Measurements from ENCODE around the gene SEC24A.
A peak's percentile ranks its signal among the peaks of the same experiment; 100 is the strongest.
"Not testable (repeated sequence)": the region's sequence is repeated elsewhere in the genome, so short reads cannot be mapped to it uniquely, and the experiment has no call there.

The SEC24A gene

GRCh38 chr5:134741052-134741451 lies 92.5 kb downstream of the SEC24A start:
- TF ChIP-seq CTCF (IDR thresholded peaks at IDR 0.05; ENCODE audit: low read depth, low read length): no peak
- no peak overlapping the region for H3K27ac ChIP-seq
- no peaks in the 10 kb centered on the region for H3K27me3 ChIP-seq (ENCODE audit: insufficient read depth, low read depth, severe bottlenecking)

GRCh38 chr5:134742134-134742533 lies 93.5 kb downstream of the SEC24A start:
- peaks cover 34% of the 10 kb centered on the region for H3K36me3 ChIP-seq
- no peak overlapping the region for H3K4me3 ChIP-seq (ENCODE audit: low read depth, low read length)
- no peaks in the 10 kb centered on the region for H3K9me3 ChIP-seq (ENCODE audit: severe bottlenecking)
- H3K27me3 ChIP-seq (ENCODE audit: insufficient read depth, low read depth, severe bottlenecking): no peaks in the 10 kb centered on the region
- TF ChIP-seq CTCF (IDR thresholded peaks at IDR 0.05; ENCODE audit: low read depth, low read length): no peak
- no peak overlapping the region for H3K27ac ChIP-seq
- DNase-seq: no peak

More at GRCh38 chr5:134741052-134741451, 92.5 kb downstream of the SEC24A start:
- Histone ChIP-seq H3K36me3 (peaks cover 34% of the 10 kb centered on the region), H3K9me3 (ENCODE audit: severe bottlenecking) (no peaks in the 10 kb centered on the region), H3K4me3 (ENCODE audit: low read depth, low read length) (no peak overlapping the region)
- no peak for DNase-seq

- peaks cover 12% of the 10 kb centered on the region for H3K36me3 ChIP-seq
- no peaks in the 10 kb centered on the region for H3K9me3 ChIP-seq (ENCODE audit: severe bottlenecking)
- no peak overlapping the region for H3K27ac ChIP-seq
- no peak for DNase-seq
- H3K27me3 ChIP-seq (ENCODE audit: insufficient read depth, low read depth, severe bottlenecking): no peaks in the 10 kb centered on the region
- no peak for TF ChIP-seq CTCF (IDR thresholded peaks at IDR 0.05; ENCODE audit: low read depth, low read length)
- H3K4me3 ChIP-seq (ENCODE audit: low read depth, low read length): no peak overlapping the region
These were observed 100.8 kb downstream of the SEC24A start for GRCh38 chr5:134749415-134749814.

- Histone ChIP-seq H3K4me3 (ENCODE audit: low read depth, low read length) (peak overlapping the region; percentile 91), H3K9me3 (ENCODE audit: severe bottlenecking) (no peaks in the 10 kb centered on the region), H3K27me3 (ENCODE audit: insufficient read depth, low read depth, severe bottlenecking) (no peaks in the 10 kb centered on the region), H3K36me3 (peaks cover 30% of the 10 kb centered on the region), H3K27ac (peak overlapping the region; percentile 96)
- no peak for DNase-seq
- no peak for TF ChIP-seq CTCF (IDR thresholded peaks at IDR 0.05; ENCODE audit: low read depth, low read length)
These were observed 109.6 kb downstream of the SEC24A start for GRCh38 chr5:134758176-134758503.

- peak; percentile 90 for TF ChIP-seq CTCF (IDR thresholded peaks at IDR 0.05; ENCODE audit: low read depth, low read length)
- peak within 1 kb of the TSS; percentile 91 for H3K4me3 ChIP-seq (ENCODE audit: low read depth, low read length)
These were observed 110.1 kb downstream of the SEC24A start, which contains the start of gene DDX46 for GRCh38 chr5:134758504-134759341. DDX46 (plus strand) TSS chr5:134758779; CDS start chr5:134758939, 160 bp downstream.

GRCh38 chr5:134767528-134768291 lies 119.1 kb downstream of the SEC24A start:
- DNase-seq; H3K9me3 ChIP-seq (ENCODE audit: severe bottlenecking); H3K27me3 ChIP-seq (ENCODE audit: insufficient read depth, low read depth, severe bottlenecking); H3K27ac ChIP-seq; H3K4me3 ChIP-seq (ENCODE audit: low read depth, low read length): not testable (repeated sequence)
- H3K36me3 ChIP-seq: peaks cover 95% of the 10 kb centered on the region

More at GRCh38 chr5:134758504-134759341, 110.1 kb downstream of the SEC24A start, which contains the start of gene DDX46:
- H3K9me3 ChIP-seq (ENCODE audit: severe bottlenecking): no peaks in the 10 kb centered on the region
- peak within 1 kb of the TSS; percentile 96 for H3K27ac ChIP-seq
- DNase-seq: peak; percentile 97
- H3K27me3 ChIP-seq (ENCODE audit: insufficient read depth, low read depth, severe bottlenecking): no peaks in the 10 kb centered on the region
- H3K36me3 ChIP-seq: peaks cover 36% of the 10 kb centered on the region

Data from WERI-Rb-1 (cell line).